Uterus (tissue), 2 donors: ENCODE results near the gene ZNF273.

Source experiments
- CTCF ChIP-seq, 4 experiments: fragments of 200-600 bp in 2 of 4; fragments of 450-650 bp in 2 of 4; sonication (generic) in 2 of 4; IDR thresholded peaks; one replicate each; pipeline ENCODE4 v1.5.1; 2016 to 2019; ENCODE audit warnings: antibody characterized with exemption in 4 of 4, mild to moderate bottlenecking in 2 of 4, moderate library complexity in 1 of 4
- POLR2A ChIP-seq, 2 donors: fragments of 450-650 bp; IDR thresholded peaks; one replicate each; pipeline ENCODE4 v1.6.1; 2016; ENCODE audit warnings: antibody characterized with exemption in 2 of 2, mild to moderate bottlenecking in 1 of 2, moderate library complexity in 1 of 2

- no peak for TF ChIP-seq CTCF (IDR thresholded peaks at IDR 0.05)
- TF ChIP-seq POLR2A (IDR thresholded peaks at IDR 0.05): no peak
These were observed 56.1 kb downstream of the ZNF273 start for GRCh38 chr7:64959072-64959747.
